Right renal pelvis (tissue), 4 donors: ENCODE results near the gene ZBED6. TPM values are rescaled to one million over a fixed set of nuclear protein-coding genes. Genes with fewer than 3 reads are reported as not detected.
"Not testable (repeated sequence)": the region's sequence is repeated elsewhere in the genome, so short reads cannot be mapped to it uniquely, and the experiment has no call there.

Source experiments
- DNase-seq, 4 donors: peaks; one replicate each; pipeline ENCODE4 v3.0.0-alpha.2; 2013; ENCODE audit warnings: low read depth in 4 of 4, low spot score in 3 of 4, missing footprints in 1 of 4
- polyA plus RNA-seq, 4 donors: library from polyadenylated mRNA; unstranded; fragments of 120-200 nt; gene quantifications; one replicate each; pipeline ENCODE4 v1.2.1, GENCODE V29; 2013; ENCODE audit not compliant: insufficient read length in 4 of 4

ZBED6 gene, protein sequence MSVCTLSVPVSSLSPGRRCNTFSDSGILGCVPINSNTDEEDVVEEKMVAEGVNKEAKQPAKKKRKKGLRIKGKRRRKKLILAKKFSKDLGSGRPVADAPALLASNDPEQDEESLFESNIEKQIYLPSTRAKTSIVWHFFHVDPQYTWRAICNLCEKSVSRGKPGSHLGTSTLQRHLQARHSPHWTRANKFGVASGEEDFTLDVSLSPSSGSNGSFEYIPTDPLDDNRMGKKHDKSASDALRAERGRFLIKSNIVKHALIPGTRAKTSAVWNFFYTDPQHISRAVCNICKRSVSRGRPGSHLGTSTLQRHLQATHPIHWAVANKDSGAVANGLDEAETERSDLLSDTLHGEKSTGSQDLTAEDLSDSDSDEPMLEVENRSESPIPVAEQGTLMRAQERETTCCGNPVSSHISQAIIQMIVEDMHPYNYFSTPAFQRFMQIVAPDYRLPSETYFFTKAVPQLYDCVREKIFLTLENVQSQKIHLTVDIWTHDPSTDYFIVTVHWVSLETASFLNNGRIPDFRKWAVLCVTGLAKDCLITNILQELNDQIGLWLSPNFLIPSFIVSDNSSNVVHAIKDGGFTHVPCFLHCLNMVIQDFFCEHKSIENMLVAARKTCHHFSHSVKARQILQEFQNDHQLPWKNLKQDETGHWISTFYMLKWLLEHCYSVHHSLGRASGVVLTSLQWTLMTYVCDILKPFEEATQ (N-terminal part only)
- polyA plus RNA-seq, result 10 to 100 TPM; 16.5 to 22.7 (median 18.9) TPM

- DNase-seq, result peak; percentile 91 to 97 (median 96)
Observed at GRCh38 chr1:203795441-203796235, at the start of gene ZBED6, which contains the start of gene ZC3H11A. TSS of gene ZBED6 (plus strand) at chr1:203795623. CDS start at chr1:203797523, 1,900 bp downstream. TSS of gene ZC3H11A (plus strand) at chr1:203795623. CDS start at chr1:203817071, 21,448 bp downstream.

- no peak for DNase-seq
Observed at GRCh38 chr1:203746281-203746680, 49.1 kb upstream of the ZBED6 start.

DNA sequence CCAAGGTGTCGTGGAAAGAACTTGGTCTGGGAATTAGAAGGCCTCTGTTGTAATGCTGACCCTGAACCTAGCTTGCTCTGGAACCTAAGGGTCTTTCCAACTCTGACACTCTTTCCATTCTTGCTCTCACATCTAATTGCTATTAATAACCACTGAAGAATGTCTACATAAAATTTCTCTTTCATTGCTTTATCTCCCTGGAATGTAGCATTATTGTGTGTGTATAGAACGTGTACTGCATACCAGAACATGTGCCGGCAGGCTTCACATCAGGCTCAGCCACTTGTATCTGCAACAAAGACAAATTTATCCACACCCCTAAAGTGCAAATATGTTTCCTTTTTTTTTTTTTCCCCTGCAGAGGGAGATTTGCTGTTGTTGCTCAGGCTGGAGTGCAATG lies 44.4 kb upstream of the ZBED6 start:
- no peak for DNase-seq

DNA sequence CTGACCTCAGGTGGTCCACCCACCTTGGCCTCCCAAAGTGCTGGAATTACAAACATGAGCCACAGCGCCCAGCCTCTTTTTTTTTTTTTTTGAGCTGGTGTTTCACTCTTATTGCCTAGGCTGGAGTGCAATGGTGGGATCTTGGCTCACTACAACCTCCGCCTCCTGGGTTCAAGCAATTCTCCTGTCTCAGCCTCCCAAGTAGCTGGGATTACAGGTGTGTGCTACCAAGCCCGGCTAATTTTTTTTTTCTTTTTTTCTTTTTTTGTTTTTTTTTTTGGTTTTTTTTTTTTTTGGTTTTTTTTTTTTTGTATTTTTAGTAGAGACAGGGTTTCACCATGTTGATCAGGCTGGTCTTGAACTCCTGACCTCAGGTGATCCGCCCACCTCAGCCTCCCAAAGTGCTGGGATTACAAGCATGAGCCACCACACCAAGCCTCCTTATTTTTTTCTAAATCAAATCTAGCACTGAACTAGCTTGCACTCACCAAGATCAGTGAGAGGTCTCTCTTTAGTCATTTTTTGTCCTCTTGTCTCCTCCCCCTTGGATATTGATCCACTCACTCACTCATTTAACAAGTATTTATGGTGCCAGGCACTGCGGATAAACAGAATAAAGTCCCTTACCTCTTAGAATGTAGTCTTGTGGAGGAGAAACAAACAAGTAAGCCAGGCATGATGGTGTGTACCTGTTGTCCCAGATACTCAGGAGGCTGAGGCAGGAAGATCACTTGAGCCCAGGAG lies 43.6 kb upstream of the ZBED6 start:
- DNase-seq, result not testable (repeated sequence)

DNA sequence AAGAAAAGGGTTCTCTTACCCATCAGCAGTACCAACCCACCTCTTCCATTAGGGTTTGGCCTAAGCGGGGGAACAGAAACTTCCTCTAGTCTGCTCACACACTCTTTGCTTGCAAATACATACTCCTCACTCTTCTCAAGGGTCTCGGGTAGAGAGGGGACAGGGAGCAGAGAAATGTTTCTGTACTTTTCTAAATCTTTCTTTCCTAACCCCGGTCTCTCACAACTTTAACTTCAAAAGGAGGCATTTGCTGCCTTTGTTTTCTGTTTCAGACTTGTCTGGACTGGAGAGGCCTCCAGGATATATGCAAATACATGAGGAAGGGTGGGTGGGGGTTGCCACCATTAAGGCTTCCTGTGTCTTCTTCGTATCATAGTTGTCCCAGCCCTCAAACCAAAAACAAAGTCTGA lies 41.0 kb upstream of the ZBED6 start:
- DNase-seq, result no peak

DNA sequence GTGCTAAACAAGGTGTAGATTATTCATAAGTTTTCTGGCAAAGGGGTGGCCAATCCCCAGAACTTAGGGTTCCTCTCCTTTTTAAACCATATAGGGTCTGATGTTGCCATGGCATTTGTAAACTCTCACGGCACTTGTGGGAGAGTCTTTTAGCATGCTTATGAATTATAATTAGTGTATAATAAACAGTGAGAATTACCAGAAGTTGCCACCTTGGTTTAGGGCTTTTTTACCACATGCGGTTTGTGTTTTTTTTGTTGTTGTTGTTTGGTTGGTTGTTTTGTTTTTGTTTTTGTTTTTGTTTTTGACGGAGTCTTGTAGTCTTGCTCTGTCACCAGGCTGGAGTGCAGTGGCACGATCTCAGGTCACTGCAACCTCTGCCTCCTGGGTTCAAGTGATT lies 39.4 kb upstream of the ZBED6 start:
- DNase-seq, result no peak

- not testable (repeated sequence) for DNase-seq
Observed at GRCh38 chr1:203758749-203759148, 36.7 kb upstream of the ZBED6 start.

- DNase-seq, result no peak
Observed at GRCh38 chr1:203760506-203760905, 34.9 kb upstream of the ZBED6 start.

DNA sequence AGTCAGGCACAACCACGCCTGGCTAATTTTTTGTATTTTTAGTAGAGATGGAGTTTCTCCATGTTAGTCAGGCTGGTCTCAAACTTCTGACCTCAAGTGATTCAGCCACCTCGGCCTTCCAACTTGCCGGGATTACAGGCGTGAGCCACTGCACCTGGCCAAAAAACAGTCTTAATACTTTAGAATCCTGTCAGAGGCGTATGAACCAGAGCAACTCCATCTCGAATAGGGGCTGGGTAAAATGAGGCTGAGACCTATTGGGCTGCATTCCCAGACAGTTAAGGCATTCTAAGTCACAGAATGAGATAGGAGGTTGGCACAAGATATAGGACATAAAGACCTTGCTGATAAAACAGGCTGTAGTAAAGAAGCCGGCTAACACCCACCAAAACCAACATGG lies 33.5 kb upstream of the ZBED6 start:
- not testable (repeated sequence) for DNase-seq

DNA sequence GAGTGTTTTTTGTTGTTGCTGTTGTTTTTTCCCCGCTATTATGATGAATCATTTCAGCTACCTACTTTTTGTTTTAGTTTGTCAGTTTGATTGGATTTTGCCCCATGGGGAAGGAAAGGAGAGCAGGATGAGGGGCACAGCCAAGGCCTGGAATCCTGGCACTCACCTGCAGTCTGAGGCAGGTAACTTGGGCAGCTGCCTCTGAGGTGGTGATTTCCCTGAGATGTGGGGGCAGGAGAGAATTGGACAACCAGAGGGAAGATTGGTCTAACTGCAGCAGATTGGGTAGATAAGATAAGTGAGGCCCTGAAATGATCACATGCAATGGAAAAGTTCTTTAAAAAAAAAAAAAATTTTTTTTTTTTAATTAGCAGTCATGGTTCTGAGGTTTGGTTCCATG lies 31.9 kb upstream of the ZBED6 start:
- no peak for DNase-seq

GRCh38 chr1:203764105-203765028 lies 31.1 kb upstream of the ZBED6 start:
- DNase-seq, result no peak

- DNase-seq, result no peak
Observed at GRCh38 chr1:203765029-203765837, 30.2 kb upstream of the ZBED6 start, which contains the start of gene LAX1. TSS of gene LAX1 (plus strand) at chr1:203765183. CDS start at chr1:203765566, 383 bp downstream.

DNA sequence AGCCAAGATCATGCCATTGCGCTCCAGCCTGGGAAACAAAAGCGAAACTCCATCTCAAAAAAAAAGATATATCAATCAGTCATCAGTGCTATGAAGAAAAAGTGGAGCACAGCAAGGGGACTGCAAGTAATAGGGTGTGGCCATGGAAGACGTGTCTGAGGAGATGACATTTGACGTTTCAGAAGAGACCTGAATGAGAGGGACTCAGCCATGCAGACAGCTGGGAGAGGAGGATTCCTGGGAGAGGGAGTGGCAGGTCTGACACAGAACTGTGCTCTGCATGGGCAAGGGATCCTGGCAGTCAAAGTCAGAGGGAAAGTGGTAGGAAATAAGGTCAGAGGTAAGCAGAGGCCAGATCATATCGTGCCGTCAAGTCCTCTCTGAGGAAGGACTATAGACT lies 27.2 kb upstream of the ZBED6 start:
- no peak for DNase-seq

DNA sequence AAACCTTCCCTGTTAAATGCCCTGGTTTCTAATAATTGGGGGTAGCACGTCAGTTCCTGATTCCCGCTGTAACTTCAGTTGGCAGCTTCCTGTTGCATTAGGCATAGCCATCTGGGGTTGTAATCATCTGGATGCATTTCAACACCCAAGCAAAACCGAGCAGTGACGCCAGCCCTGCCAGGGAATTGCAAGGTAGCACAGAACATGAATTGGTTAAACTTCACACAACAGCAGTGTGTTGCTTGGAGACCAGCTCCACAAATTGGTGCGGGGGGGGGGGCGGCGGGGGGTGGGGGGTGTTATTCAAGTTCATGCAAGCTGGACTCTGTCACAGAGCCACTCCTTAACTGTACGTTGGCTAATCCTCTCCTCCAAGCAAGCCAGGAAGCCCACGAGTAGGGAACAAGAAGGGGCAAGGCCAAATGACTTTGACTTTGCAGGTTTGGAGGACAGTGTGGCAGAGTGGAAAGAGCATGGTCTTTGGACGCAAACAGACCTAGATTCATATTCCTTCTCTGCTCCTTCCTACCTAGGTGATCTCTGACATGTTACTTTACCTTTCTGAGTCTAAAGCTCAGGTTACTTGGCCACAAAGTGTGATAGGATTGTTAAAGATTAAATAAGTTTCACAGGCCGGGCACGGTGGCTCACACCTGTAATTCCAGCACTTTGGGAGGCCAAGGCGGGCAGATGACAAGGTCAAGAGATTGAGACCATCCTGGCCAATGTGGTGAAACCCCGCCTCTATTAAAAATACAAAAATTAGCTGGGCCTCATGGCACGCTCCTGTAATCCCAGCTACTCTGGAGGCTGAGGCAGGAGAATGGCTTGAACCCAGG lies 25.7 kb upstream of the ZBED6 start:
- peak; percentile 44 to 74 (median 64) for DNase-seq

DNA sequence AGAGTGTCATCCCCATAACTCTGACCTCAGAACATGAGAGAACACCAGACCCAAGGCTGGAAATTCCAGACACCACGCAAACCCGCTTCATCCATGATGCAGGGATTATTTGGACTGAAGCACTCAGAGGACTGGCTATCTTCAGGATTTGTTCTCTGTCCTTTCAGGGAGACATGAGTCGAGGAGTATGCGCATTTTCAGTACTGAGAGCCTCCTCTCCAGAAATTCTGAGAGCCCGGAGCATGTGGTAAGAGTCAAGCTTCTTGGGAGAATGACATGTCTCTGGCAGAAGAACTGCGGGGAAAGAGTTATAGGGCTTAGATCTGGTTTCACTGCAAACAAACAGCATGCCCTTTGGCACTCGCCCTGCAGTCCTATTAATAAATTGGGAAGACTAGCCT lies 23.5 kb upstream of the ZBED6 start:
- DNase-seq, result no peak

GRCh38 chr1:203772836-203773235 lies 22.6 kb upstream of the ZBED6 start:
- no peak for DNase-seq

DNA sequence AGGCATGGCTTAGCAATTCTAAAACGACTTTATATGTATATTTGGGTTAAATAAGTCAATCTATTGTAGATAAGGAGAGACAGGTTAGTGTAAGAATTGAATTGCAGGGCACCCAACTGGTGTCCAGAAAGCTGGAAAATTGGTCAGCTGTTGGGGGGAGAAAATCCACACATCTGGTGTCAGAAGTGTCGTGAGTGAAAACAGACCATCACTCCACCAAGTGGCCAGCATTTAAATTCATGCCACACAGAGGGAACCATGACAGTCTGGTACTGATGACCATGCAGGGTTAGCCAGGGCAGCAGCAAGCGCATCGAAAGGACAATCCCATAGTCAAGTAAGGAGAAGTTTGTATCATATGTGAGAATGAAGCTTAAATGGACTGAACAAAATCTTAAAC lies 18.8 kb upstream of the ZBED6 start:
- DNase-seq, result no peak
